Measurements from ENCODE around the gene TP53RK.
"Not testable (repeated sequence)": the region's sequence is repeated elsewhere in the genome, so short reads cannot be mapped to it uniquely, and the experiment has no call there.

The TP53RK gene

DNA sequence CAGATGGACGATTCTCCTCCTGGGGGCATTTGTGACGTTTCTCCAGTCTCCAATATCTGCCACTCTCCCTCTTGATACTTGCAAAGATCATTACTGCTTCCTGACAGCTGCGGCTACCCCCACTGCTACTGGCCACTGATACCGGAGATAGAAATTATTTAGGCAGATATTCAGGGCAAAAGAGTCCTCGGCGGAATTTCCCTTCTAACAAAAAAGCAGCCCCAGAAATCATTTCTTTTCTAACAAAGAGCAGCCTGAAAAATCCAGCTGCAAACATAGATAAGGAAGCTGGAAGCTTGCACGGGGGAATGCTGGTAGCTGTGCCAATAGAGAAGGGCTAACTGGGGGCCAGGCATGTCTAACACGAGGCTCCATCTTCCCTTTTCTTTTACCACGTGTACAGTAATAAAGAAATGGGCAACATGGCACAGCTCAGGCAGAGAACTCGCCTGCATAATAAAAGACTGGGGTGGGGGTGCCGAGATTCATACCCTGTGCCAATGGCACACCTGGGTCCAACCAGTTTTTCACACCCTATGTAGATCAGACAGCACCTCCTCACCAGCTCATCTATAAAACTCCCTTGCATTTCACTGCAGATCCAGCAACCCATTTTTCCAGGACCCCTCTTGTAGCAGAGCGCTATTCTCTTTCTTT, 6.1 kb downstream of the TP53RK start:
- no peak for DNase-seq (ENCODE audit: low read depth in 2 of 2)

DNA sequence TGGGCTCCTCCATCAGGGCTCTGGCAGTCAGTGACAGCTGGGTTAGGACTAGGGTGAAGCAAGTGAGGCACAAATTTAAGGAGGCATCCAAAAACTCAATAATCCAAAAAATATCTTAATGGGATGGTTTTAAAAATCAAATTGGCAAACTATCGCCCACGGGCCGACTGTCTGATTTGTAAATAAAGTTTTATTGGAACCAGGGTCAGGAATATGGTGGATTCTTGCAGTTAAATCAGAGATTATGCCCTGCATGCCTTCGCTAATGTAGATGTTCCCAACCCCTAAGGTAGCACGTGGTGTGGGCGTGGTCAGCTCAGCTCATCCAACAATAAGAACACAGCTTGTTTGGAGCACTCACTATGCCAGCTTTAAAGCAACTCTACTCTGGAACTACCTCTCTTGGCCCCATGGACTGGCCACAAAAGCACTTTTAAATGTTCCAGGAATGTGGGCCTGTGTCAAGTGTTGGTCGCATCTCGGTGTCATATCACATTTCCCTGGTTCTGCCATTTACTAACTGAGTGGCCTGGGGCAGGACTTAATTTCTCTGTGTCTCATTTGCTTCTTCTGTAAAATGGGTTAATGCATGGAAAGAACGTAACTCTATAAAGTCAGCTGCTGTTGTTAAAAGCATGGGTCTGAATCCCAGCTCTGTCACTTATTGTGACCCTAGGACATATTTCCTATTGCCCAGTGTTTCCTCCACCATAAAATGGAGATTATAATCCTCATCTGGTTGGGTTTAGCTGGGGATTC, 7.0 kb downstream of the TP53RK start:
- DNase-seq (ENCODE audit: low read depth in 2 of 2) = no peak

DNA sequence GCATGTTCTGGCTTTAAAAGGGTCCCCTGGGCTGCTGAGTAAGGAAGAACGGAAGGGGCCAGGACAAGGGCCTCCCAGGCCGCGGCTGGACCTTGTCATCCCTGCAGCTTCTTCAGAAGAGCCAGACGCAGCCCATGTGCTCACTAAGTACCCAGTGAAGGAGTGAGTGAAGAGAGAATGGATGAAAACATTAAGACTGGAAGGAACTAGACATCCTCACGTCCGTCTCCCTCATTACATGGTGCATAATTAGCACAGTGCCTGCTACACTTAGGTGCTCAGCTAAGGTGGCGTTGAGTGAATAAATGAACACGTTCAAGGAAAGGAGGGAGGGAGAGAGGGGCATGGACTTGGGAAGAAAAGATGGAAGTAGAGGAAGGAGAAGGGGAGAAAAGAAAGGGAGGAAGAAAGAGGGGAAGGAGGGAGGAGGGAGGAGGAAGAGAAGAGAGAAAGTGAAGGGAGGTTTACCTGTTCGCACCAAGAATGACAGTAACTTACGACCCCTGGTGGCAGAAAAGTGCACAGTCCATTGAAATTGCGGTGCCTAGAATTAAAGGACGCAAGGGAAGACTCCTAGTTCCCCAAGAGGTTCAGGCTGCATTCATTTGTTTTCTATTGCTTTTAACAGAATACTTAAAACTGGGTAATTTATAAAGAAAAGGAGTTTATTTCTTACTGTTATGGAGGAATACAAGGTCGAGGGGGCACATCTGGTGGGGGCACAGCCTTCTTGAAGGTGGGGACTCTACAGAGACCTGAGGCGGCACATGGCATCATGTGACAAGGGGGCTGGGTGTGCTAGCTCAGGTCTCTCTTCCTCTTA, 8.0 kb downstream of the TP53RK start:
- peak in 1 of 2 donors; percentile 37 for DNase-seq (ENCODE audit: low read depth in 2 of 2)

DNA sequence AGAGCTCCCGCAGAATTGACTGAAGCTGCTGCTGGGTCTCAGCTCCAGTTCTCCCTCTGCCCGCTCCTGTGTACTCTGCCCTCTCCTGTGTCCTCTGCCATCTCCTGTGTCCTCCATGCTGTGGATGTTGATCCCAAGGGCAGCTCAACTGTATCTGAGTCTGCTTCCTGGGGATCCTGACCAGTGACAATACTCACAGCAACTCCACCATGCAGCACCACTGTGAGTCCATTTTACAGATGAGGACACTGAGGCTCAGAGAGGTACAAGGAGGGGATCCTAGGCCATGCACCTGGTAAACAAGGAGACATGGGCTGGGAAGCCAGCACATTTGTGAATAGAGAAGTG, 8.6 kb downstream of the TP53RK start:
- DNase-seq (ENCODE audit: low read depth in 2 of 2) = no peak

DNA sequence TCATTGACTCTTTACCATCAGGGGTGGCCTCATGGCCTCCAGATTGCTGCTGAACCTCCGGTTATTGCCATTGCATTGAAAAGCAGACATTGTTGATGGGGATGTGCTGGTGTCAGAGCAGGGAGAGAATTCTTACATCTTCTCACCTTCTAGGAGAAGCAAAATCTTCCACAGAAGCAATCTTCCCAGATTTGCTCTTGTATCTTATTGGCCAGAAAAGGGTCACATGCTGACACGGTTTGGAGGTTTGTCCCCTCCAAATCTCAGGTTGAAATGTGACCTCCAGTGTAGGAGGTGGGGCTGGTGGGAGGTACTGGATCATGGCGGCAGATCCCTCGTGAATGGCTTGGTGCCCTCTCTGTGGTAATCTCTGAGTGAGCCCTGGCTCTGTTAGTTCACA, 10.7 kb downstream of the TP53RK start:
- DNase-seq (ENCODE audit: low read depth in 2 of 2) = no peak

DNA sequence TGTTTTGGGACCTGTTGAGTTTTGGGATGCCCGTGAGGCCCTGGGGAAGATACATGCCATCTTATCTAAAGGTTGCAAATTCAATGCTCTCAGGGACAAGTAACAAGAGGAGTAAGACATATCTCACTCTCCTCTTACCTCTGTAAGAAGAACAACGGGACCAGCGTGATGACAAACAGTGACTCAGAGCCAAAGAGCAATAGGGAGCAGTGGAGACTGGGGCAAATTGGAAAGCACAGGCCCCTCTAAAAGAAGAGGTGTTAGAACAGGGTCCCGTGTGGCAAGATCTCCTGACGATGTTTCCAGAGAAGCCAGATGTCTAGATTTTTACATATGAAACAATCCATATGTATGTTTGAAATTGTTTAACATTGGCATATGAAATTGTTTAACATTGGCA, 11.6 kb downstream of the TP53RK start:
- DNase-seq (ENCODE audit: low read depth in 2 of 2) = no peak

DNA sequence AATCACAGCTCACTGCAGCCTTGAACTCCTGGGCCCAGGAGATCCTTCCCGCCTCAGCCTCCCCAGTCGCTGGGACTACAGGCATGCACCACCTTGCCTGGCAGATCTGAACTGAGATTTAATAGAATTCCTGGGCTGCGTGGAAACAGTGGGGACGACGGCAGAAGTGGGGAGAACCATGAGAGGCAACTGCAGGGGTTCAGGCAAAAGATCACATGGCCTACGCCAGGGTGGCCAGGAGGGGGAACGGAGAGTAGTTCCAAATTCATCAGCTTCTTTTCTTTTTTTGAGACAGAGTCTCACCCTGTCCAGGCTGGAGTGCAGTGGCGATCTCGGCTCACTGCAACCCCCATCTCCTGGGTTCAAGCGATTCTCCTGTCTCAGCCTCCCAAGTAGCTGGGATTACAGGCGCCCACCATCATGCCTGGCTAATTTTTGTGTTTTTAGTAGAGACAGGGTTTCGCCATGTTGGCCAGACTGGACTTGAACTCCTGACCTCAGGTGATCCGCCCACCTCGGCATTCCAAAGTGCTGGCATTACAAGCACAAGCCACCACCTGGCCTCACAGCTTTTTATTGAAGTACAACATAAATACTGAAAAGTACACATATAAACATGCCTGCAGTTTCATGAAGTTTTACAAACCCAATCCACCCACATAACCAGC, 12.5 kb downstream of the TP53RK start:
- not testable (repeated sequence) for DNase-seq (ENCODE audit: low read depth in 2 of 2)

DNA sequence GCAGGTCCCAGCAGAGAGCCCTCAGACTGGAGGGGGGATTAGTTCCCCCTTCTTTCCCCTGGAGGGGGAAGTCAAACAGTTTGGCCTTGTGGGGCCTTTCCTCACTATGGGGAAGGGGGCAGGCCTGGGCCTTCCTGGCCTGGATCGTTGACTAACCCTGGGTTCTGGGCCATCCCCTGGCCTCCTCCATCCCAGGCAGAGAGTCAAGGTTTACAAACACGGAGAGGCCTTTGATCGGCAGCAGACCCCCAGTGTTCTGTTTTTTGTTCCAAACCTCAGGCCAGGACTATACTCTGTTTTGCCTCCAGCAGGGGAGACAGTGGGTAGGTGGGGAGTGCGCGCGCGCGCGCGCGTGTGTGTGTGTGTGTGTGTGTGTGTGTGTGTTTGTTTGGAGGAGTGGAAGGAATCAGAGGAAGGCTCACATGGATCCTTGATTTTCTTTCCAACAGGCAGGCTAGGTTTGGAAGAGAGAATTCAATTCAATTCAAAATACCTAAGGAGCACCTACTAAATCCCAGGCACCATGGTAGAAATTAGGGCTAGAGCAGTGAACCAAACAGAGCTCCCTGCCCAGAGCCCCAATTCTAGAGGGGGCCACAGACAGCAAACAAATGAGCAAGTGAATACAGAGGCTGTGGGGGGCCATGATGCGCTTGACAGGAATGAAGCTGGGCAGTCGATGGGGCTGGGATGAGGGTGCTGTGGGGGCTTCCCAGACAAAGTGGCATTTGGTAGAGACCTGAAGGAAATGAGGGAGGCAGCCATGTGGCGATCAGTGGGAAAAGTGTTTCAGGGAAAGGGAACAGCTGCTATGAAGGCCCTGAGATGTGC, 14.8 kb downstream of the TP53RK start:
- no peak for DNase-seq (ENCODE audit: low read depth in 2 of 2)

DNA sequence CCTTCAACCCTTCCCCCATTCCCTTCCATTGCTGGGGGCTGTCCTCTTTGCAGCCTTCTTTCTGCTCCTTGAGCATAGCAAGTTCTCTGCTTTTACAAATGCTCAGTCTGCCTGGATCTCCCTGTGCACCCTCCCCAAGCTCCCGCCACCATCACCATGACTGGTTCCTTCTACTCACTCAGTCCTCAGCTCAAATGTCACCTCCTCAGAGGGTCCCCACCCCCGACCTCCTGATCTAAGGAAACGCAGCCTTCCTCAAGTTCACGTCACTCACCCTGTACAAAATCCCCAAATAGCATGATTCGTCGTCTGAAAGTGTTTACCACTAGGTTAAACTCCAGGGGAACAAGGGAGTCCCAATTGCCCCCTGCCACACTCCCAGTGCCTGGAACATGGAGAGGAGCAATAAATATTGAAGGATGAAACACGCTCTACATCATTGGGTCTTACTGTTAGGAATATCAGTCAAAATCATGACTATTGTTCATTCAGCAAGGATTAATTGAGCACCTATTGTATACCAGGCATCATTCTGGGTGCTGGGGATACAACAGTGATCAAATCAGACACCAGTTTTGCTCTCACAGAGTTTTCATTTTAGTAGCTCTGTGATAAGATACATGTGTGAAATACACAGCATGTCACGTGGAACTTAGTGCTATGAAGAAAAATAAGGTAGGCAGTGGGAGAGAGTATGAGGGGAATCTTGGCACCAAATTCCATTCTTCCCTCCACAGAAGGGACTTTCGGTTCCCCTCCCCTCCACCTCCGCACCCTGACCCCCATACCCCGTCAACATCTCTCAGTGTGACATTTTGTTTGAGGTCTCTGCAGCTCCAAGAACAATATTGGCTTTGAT, 15.6 kb downstream of the TP53RK start:
- no peak for DNase-seq (ENCODE audit: low read depth in 2 of 2)

DNA sequence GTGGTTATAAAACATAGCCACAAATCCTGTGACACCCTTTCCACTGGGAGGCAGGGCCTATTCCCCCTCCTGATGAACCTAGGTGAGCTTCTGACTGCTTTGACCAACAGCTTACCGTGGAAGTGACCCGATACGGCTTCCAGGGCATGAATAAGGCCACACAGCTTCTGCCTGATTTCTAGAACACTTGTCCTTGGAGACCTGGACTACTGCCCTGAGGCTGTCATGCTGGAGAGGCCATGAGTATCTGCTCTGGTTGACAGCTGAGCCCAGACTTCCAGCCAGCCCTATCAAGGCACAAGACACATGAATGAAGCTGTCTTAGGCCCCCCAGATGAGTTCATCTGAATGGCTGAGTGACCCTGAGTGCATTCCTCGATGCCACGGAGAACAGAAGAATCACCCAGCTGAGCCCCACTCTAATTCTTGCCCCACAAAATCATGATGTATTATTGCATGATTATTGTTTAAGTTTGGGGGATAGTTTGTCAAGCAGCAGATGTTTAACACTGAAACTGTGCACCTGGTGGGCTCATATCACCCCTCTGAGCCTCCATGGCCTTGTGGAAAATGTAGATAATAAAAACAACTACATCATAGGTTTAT, 16.6 kb downstream of the TP53RK start:
- DNase-seq (ENCODE audit: low read depth in 2 of 2) = no peak

DNA sequence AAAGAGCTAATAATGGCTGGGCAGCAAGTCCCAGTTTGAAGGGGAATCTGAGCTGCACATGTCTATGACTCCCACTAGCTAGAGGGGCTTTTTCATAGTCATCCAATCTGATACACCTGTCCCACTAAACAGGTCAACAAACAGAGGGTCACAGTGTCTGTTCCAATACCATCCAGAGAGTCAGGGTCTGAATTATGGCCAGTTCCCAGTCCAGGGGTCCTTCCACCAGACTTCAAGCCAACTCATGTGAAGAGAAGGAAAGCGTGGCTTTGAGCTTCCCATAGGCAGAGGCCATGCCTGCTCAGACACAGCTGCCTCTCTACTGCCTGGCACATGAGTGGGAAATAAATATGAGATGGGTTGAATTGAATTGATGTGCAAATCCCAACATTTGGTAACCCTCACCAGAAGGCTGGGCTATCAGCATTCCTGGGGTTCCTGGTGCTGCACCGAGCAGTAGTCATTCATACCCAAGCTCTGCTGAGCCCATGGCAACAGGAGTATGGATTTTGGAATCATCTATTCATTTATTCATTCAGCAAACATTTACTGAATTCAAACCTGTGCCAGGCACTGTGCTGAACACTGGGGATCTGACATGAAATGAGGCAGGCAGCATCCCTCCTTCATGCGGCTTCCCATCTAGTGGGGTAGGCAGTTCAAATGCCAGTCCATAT, 17.2 kb downstream of the TP53RK start:
- DNase-seq (ENCODE audit: low read depth in 2 of 2) = no peak

DNA sequence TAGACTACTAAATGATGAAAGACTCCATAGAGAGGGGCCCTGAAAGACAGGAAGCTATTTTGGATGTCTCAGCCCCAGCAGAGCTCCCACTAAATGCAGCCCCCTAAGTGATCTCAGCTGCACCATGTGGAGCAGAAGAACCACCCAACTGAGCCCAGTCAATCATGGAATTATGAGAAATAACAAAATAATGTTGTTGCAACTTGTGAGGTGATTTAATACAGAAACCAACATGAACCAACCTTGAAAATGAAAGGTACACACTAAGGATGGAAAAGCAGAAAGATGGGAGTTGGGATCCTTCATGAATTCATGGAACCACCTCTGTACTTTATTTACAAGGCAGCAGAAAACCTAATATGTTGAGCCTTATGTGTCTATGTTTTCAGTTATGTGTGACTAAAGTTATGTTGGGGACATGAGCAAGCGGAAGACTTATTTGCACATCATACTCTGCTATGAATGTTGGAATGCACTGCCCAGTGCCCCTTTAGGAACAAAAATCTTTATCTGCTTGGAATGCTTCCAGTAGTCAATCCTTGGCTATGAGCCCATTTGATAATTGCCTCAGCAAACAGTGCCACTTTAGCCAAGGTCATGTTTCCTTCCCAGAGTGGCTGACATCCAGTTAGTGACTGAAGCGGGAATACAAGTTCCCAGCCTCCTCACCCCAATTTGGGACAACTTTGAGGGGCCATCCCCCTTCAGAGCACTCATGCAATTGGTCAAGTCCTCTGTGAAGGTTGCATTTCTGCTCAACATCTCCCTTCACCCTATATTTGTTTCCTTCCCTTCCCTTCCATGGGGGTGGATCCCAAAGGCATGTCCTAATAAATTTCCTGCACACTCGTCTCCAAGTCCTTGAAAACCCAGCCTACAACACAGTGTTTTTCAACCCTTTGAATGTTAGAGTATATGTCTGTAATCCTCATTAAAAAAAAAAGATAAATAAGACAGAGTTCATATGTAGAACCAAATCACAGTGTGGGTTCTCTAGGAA, 18.4 kb downstream of the TP53RK start:
- DNase-seq (ENCODE audit: low read depth in 2 of 2) = no peak

DNA sequence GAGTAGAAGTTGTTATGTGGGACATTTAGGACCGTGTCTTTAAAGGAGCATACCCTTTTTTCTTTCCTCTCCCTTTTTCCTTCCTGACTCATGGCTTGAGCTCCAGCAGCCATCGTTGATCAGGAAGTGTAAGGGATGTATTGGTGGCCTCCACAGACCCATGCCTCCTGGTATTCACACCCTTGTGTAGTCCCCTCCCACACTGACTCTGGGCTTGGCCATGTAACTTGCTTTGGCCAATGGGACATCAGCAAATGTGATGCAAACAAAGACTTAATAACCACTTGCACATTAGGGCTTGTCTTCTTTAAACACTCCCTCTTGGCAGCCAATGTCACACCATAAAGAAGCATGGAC, 19.0 kb downstream of the TP53RK start:
- no peak for DNase-seq (ENCODE audit: low read depth in 2 of 2)

DNA sequence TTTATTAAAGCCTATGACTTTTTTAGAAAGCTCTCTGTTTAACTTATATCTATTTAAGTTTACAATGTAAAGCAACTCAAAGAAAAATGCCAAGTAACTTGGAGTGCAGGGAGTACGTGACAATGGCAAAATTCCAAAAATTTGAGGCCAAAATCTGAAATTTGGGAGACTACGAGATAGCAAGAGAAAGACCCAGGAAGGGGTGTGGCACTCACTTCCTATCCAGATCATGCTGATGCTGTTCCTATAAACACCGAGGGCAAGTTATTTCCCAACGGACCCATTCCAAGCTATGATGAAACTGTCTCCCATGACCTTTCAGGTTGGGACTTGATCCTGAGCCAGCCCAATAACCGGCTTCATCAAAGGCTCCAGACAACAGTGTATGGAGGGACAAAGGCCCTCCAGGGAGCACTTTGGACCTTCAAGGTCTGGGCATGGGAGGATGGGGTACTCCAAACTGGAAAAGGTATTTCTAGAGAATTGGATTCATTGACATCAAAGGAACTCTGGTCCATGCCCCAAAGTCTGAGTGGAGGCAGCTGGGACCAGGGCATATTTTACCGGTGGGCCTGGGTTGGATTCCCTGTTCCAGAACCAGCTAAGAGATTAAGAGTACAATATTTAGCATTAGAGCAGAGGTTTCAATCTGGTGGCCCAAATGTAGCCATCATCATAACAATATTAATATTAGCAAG, 22.3 kb downstream of the TP53RK start:
- no peak for DNase-seq (ENCODE audit: low read depth in 2 of 2)

DNA sequence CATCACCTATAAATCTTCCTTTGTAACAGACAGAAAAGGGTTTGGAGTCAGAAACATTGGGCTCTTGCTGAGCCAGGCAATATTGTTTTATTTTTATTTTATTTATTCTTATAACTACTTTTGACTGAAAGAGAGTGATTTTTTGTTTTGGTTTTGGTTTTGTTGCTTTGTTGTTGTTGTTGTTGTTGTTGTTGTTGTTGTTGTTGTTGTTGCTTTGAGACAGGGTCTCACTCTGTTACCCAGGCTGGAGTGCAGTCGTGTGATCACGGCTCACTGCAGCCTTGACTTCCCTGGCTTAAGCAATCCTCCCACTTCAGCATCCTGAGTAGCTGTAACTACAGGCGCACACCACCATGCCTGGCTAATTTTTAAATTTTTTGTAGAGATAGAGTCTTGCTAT, 22.9 kb downstream of the TP53RK start:
- no peak for DNase-seq (ENCODE audit: low read depth in 2 of 2)

DNA sequence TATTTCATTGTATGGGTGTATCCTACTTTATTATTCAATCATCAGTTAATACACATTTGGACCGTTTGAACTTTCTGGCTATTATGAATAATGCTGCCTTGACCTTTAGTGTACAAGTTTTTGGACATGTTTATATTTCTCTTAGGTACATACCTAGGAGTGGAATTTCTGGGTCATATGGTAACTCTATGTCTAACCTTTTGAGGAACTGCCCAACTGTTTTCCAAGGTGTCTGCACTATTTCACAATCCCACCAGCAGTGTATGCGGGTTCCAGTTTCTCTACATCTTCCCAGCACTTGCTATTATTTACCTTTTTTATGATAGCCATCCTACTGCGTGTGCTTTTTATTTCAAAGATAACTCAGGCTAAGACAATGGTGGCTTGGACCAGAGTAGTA, 23.6 kb downstream of the TP53RK start:
- no peak for DNase-seq (ENCODE audit: low read depth in 2 of 2)

DNA sequence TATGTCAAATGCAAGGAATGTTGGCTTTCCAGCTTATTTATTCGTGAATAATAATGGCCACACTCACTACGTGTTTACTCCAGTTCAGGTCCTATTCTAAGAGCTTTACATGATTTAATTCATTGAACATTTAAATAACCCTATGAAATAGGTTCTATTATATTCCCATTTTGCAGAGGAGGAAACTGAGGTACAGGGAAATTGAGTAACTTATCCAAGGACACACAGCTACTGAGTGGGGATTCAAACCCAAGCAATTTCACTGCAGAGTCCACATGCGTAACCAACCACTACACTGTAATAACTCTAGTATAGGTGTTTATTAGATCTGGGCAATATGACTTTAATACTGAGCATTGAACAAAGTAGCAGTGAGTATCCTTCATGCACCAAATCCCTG, 25.7 kb downstream of the TP53RK start:
- no peak for DNase-seq (ENCODE audit: low read depth in 2 of 2)

DNA sequence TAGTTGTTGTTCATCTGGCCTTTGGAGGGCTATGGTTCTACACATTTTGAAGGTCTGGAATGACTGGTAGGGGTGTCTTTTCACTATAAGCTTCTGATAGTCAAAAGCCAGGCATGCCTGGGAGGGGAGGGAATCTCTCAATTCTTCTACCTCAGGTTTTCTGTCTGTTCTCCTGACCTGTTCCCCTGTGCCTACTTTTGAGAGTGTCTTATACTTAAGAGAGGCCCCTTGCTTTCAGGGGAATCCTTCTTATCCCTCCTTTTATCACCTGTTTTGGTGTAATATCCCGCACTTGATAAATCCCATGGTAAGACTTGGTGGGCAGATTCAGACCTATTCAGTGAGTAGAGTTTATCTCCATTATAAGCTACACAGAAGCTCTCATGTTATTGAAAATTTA, 27.6 kb downstream of the TP53RK start:
- no peak for DNase-seq (ENCODE audit: low read depth in 2 of 2)
